ENCODE results near the gene TIGAR.

Gene TIGAR

GRCh38 chr12:4320853-4321701, at the start of gene TIGAR:
Gene TIGAR, plus strand, starts transcription at chr12:4321213. Its CDS starts 59 bp downstream, at chr12:4321272.
- peak; percentile 95 for DNase-seq

- DNase-seq = peak; percentile 32
Observed at GRCh38 chr12:4271717-4272423, 49.1 kb upstream of the TIGAR start.

GRCh38 chr12:4272424-4273272, 48.4 kb upstream of the TIGAR start:
- DNase-seq = no peak

GRCh38 chr12:4273273-4273651, 47.8 kb upstream of the TIGAR start:
- DNase-seq = no peak

GRCh38 chr12:4273652-4274395, 47.2 kb upstream of the TIGAR start, which contains the start of gene CCND2:
Gene CCND2, plus strand, starts transcription at chr12:4273762. Its CDS starts 279 bp downstream, at chr12:4274041.
- peak; percentile 55 for DNase-seq

GRCh38 chr12:4274396-4275015, 46.5 kb upstream of the TIGAR start:
- DNase-seq = no peak

- no peak for DNase-seq
Observed at GRCh38 chr12:4275016-4275869, 45.8 kb upstream of the TIGAR start.

- DNase-seq = no peak
Observed at GRCh38 chr12:4275870-4276301, 45.1 kb upstream of the TIGAR start.

GRCh38 chr12:4276524-4277204, 44.3 kb upstream of the TIGAR start:
- DNase-seq = peak; percentile 88

GRCh38 chr12:4277205-4277543, 43.8 kb upstream of the TIGAR start:
- no peak for DNase-seq

GRCh38 chr12:4277857-4278256, 43.2 kb upstream of the TIGAR start:
- no peak for DNase-seq

- no peak for DNase-seq
Observed at GRCh38 chr12:4278329-4279197, 42.5 kb upstream of the TIGAR start.

GRCh38 chr12:4279198-4279690, 41.8 kb upstream of the TIGAR start:
- no peak for DNase-seq

GRCh38 chr12:4280351-4281163, 40.5 kb upstream of the TIGAR start:
- DNase-seq = no peak

GRCh38 chr12:4281173-4281654, 39.8 kb upstream of the TIGAR start:
- no peak for DNase-seq

GRCh38 chr12:4282103-4282891, 38.7 kb upstream of the TIGAR start:
- DNase-seq = no peak

- DNase-seq = no peak
Observed at GRCh38 chr12:4282892-4283511, 38.0 kb upstream of the TIGAR start.
